Tibial nerve (tissue), 3 donors: Measurements from ENCODE around the gene MMUT.

ENCODE experiments used
- POLR2A ChIP-seq, 2 donors: fragments of 450-650 bp; IDR thresholded peaks; one replicate each; pipeline ENCODE4 v1.6.1; 2017; ENCODE audit warnings: antibody characterized with exemption in 2 of 2, mild to moderate bottlenecking in 2 of 2, moderate library complexity in 2 of 2
- TF ChIP-seq, protein P1 (sequence below), 5 experiments: fragments of 200-600 bp in 3 of 5; fragments of 450-650 bp in 2 of 5; sonication (generic) in 3 of 5; IDR thresholded peaks; one replicate each; pipeline ENCODE4 v1.5.1; 2016 to 2019; ENCODE audit warnings: antibody characterized with exemption in 5 of 5, mild to moderate bottlenecking in 3 of 5, moderate library complexity in 2 of 5

DNA sequence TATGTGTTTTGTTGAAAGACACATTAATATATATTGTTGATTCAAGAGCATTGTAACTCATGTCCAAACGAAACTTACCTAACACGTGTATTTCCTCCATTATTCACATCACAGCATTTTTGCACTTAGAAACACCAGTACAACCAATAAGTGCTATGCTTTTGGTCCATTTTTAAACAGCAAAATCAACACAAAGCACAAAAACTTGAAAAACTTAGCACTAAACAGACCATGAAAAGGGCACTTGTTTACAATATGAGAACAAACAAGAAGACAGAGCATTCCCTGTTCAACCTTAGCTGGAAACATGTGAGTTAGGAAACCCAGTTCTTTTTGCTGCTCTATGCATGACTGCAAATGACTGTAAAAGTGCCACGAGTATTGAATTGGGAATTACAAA, 46.3 kb upstream of the MMUT start:
- TF ChIP-seq, protein P1, sequence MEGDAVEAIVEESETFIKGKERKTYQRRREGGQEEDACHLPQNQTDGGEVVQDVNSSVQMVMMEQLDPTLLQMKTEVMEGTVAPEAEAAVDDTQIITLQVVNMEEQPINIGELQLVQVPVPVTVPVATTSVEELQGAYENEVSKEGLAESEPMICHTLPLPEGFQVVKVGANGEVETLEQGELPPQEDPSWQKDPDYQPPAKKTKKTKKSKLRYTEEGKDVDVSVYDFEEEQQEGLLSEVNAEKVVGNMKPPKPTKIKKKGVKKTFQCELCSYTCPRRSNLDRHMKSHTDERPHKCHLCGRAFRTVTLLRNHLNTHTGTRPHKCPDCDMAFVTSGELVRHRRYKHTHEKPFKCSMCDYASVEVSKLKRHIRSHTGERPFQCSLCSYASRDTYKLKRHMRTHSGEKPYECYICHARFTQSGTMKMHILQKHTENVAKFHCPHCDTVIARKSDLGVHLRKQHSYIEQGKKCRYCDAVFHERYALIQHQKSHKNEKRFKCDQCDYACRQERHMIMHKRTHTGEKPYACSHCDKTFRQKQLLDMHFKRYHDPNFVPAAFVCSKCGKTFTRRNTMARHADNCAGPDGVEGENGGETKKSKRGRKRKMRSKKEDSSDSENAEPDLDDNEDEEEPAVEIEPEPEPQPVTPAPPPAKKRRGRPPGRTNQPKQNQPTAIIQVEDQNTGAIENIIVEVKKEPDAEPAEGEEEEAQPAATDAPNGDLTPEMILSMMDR (IDR thresholded peaks at IDR 0.05): no peak
- no peak for TF ChIP-seq POLR2A (IDR thresholded peaks at IDR 0.05)
